HG03280 (cell line): ENCODE data around the gene CLECL1.
"Not testable (repeated sequence)": the region's sequence is repeated elsewhere in the genome, so short reads cannot be mapped to it uniquely, and the experiment has no call there.

ENCODE experiments used
- ATAC-seq: cut with Tn5 transposase; IDR thresholded peaks from one replicate; pipeline ENCODE4 v1.9.1; 2021; ENCODE audit warnings: mild to moderate bottlenecking, moderate library complexity; ENCODE audit not compliant: unreplicated experiment

CLECL1 gene

GRCh38 chr12:9752145-9752933, 19.4 kb upstream of the CLECL1 start:
- ATAC-seq, result no peak

DNA sequence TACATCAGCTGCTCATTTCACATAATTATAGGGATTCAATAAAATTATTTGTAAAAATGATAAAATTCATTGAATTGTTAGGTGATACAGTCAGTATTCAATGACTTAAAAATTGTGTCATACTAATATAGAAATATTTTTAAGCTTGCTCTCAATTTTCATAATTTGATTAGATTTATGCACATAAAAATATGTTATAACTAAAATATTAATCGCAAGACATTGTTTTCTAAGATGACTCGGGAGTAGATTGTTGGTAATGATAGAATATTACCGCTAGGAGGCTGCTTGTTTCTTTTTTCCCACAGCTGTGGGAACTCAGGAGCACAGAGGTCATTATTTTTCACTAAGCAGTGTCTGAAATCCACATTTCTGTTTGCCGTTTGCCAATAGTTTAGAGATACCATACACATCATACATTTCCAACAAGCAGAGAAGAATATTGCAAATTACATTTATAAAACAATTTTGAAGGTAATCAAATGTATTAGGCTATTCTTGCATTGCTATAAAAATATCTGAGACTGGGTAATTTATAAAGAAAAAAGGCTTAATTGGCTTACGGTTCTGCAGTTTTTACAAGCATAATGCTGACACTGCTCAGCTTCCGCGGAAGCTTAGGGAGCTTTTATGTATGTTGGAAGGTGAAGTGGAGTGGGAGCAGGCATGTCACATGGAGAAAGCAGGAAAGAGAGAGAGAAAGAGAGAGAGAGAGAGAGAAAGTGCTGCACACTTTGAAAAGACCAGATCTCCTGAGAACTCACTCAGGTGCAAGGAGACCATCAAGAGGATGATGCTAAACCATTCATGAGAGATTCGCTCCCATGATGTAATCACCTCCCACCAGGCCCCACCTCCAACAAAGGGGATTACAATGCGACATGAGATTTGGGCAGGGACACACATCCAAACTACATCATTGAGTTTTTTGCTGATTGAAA, 18.6 kb upstream of the CLECL1 start:
- ATAC-seq, result no peak

- peak; percentile 62 for ATAC-seq
Observed at GRCh38 chr12:9750276-9751203, 17.6 kb upstream of the CLECL1 start.

GRCh38 chr12:9749640-9750039, 16.7 kb upstream of the CLECL1 start:
- no peak for ATAC-seq

GRCh38 chr12:9745199-9745598, 12.3 kb upstream of the CLECL1 start:
- no peak for ATAC-seq

DNA sequence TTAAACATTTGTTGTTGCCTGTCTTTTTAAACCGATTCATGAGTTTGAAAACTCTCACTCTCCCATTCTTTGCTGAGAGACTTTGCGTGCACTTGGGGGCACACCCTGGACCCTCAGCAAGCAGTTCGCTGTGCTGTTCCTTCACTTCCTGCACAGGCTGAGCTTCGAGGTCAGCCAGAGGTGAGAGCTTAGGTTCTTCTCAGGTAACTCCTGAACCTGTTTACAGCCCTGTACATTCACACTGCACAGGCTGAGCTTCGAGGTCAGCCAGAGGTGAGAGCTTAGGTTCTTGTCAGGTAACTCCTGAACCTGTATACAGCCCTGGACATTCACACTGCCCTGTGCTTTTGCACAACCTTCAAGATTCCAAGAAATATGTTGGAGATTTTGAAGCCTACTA, 9.8 kb upstream of the CLECL1 start:
- ATAC-seq, result peak; percentile 40

DNA sequence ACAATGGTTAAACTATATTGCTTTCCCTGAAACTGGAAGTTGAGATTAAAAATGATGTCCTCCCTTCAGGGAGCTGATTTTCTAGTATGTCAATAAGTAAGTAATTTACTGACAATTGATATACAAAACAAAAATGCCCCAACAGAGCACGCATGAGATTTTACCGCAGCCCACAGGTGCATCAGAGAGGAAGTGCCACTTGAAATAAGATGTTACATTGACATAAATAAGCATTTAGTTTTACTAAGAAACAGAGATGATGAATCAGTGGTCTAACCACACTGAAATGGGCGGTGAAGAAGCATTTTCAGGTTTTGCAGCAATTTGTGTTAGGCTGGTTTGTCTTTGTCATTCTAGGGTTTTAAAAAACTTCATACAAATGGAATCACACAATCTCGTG, 8.8 kb upstream of the CLECL1 start:
- ATAC-seq, result peak; percentile 80

- no peak for ATAC-seq
Observed at GRCh38 chr12:9740106-9740750, 7.3 kb upstream of the CLECL1 start.

GRCh38 chr12:9739404-9740105, 6.7 kb upstream of the CLECL1 start:
- ATAC-seq, result not testable (repeated sequence)

DNA sequence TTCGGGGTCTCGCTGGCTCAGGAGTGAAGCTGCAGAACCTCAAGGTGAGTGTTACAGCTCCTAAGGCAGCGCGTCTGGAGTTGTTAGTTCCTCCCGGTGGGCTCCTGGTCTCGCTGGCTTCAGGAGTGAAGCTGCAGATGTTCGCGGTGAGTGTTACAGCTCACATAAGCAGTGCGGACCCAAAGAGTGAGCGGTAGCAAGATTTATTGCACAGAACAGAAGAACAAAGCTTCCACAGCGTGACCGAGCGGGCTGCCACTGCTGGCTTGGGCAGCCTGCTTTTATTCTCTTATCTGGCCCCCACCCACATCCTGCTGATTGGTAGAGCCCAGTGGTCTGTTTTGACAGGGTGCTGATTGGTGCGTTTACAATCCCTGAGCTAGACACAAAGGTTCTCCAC, 6.0 kb upstream of the CLECL1 start:
- not testable (repeated sequence) for ATAC-seq

DNA sequence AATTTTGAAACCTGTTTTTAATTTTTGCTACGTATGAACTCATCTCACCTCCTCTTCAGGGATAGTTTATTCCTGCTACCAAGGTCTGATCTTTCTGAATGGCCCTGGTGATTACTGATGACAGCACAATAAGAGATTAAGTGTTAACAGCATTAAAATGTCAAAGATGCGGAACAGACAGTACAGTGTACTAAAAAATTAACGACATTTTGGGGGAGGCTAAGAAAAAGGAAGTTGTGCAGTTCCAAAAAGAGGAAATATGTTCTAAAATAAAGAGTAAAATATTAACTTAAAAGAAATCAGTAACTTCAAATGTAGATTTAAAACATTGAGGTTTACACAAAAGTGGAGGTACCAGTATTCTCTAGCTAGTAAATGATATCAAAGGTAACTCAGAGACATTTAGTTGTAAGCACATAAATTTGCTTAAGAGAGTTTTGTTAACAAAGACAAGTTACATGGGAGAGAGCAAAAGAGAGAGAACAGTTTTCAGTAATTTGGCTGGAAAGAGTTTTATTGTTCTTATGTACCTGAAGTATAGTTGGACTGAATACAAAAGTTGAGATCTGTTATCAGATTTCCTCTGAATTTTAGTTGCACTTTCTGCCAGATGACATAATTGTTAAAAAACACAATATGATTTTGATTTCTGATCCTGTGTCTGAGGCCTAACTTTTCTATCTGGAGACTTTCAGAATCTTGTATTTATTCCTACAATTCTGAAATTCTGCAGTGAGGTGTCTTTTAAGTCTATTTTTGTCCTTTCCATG, 4.2 kb upstream of the CLECL1 start:
- ATAC-seq, result no peak

GRCh38 chr12:9735601-9736000, 2.7 kb upstream of the CLECL1 start:
- no peak for ATAC-seq

DNA sequence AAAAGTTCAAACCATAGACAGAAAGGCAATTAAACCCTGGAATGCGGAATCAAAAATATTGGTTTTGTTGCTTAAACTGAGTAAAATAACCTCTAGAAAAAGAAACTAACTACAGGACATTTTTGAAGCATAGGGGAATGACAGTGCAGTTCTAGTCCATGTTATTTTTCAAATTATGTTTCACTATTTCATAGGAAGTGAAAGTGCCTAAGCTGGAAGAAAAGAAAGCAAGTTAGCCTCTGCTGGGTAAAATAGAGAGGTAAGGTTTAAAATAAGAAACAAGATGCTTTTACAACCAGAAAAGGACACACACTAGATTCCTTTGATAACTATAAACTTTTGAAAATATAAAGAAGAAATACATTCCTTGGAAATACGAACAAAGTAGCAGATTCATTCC, 1.1 kb downstream of the CLECL1 start:
- ATAC-seq, result peak; percentile 39

DNA sequence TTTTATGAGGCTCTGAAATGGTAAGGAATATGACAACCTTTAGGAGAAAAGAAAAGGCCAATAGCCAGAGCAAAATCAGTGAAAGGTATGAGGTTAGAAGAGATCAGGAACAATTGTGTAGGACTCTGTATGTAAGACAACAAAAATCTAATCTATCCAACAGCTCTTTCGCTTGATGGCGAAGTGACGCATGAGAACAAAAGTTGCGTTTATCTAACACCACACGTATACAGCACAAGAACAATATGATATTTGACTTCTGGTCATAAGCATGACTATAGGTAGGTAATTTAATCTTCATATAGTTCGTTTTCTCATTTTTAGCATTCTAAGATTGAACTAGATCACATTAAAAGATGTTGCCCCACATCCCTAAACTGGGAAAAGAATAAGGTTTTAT, 1.5 kb downstream of the CLECL1 start:
- ATAC-seq, result no peak

- ATAC-seq, result no peak
Observed at GRCh38 chr12:9730591-9730990, 2.3 kb downstream of the CLECL1 start.

- ATAC-seq, result no peak
Observed at GRCh38 chr12:9730011-9730410, 2.9 kb downstream of the CLECL1 start.

DNA sequence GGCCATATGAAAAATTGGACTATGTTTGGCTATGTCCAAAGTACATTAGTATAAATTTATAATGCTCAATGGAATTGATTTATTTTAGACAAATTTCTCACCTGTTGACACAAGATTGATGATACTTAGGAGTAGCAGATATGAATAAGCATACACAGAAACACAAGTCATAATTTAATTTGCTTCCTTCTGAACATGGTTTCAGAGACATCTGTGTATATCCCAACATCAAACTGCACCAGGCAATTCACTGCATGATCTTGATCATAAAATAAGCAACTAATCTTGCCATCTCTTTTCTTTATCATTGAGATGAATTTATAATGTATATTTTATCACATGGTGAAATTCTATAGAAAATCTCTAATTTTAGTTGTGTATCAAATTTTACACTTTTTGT, 3.8 kb downstream of the CLECL1 start:
- no peak for ATAC-seq

DNA sequence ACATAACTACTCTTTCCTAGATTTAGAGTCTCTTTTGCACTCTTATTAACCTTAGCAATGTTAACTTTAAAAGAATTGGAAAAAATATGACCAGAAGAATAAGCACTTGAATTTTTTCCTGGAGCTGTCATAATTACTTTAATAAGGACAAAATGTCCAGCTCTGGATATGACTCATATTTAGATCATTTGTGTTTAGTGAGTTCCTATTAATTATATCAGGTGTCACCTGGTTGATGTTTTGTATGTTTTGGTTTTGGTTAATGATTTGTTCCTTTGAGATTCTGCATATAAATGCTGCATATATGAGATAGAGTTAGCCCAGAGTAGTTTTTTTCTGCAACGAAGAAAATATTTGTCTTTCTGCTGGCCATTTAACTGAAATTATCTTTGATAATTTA, 5.1 kb downstream of the CLECL1 start:
- ATAC-seq, result no peak
